G401.6 (cell line): ENCODE measurements around the gene C8B.

Experiments
- FAIRE-seq: peaks from 2 replicates; lab custom pipeline; 2012; peaks lifted over from hg19 to GRCh38; lab: Jason Lieb, UNC

C8B gene

DNA sequence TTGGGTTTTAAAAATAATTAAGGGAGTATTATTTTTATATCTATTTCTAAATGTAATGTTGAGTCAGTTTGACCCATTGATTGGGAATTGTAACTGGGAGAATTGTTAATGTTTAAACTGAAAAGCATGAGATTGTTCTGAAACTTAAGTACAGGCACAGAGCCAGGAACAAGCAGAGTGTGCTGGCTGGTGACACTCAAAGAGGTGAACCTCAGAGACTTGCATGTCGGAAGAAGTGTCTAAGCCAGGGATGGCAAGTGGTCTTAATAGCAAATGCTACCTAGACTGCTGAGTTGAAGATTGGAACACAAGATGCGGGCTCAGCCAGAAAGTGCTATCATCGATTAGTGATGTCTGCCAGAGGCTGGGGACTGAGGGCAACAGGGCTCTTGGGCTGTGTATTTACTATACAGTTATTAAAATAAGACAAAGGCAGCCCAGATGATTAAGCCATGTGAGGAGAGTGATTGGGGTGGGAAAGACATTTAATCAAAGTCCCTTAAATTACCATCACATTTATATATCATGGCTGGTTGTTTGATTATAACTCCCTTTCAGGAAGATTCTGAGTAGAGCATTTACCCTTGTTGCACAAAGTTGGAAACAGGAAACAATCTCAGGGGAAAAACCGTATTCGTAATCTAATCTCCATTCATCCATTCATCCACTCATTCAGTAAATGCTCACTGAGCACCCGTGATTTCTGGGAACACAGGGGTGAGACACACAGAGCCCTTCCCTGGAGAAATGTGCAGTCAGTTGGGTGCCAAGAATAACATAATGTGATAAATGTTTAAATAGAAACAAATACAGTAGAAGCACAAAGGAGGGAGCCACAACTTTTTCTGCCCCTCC lies 68.4 kb downstream of the C8B start:
- FAIRE-seq: no peak

DNA sequence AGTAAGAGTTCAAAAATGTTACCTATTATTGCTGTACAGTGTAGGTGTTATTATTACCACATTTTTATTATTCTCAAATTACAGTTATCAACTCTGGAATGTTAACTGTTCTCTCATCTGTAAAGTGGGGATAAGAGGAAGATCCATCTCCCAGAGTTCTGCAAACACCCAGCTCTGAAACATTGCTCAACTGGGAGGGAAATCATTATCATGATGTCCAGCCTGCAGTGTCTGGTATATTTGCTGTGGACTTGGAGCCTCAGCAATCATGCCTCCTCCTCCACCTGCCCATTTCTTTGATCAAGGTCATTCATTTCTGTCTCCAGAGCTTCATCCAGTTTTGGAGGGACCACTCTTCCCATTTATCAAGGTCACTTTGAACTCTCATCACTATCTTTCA lies 71.8 kb downstream of the C8B start:
- FAIRE-seq: no peak

DNA sequence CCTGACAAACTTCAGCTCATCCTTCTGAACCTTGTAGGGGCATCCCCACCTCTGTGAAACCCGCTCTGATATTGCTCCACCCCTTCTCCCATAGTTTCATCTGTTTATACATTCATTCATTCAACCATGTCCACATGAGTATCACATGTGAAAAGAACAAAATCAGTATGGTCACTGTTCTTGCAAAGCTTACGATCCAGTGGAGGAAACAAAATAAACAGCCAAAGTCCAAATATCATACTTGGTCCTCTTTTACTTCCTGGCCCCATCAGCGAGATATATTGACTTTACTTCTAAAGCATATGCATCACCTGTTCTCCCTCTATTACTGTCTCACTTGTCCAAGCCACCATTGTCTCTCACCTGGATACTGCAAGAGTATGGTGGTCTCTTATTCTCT lies 75.6 kb downstream of the C8B start:
- FAIRE-seq: no peak

DNA sequence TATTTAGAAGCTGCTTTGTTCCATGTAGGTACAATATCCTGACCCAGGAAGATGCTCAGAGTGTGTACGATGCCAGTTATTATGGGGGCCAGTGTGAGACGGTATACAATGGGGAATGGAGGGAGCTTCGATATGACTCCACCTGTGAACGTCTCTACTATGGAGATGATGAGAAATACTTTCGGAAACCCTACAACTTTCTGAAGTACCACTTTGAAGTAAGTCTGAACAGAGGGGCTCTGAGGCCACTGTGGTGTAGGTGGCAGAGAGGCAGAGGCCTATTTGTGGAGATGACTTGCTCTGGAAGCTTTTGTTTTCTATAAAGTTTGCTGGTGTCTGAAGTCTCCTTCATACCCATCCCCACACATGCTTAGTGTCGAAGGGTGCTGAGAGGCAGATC lies 84.4 kb downstream of the C8B start:
- no peak for FAIRE-seq

DNA sequence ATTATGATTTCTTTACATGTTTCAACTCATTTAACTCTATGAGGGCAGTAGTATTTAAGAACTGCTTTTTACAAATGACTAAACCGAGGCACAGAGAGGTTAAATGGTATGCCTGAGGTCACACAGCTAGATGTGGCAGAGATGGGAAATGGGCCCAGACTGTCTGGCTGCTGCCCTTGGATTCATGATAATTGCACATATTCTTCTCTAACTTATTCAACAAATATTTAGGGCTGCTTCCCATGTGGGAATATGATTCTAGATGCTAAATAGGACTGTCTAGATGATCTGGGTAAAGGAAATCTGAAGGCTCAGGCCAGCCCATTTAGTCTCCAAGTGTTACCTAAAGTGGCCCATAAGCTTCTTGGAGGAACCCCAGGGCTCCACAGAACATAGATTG lies 85.0 kb downstream of the C8B start:
- FAIRE-seq: no peak
